Duodenal mucosa (tissue), 2 donors: ENCODE data around the gene MRO.
"Not testable (repeated sequence)": the region's sequence is repeated elsewhere in the genome, so short reads cannot be mapped to it uniquely, and the experiment has no call there.

ENCODE experiments used
- H3K27ac ChIP-seq: one replicate; pipeline ENCODE4 v1.7.0; 2013; ENCODE audit warnings: low read depth, low read length
- H3K27me3 ChIP-seq, 2 donors: one replicate each; pipeline ENCODE4 v1.7.0; 2013; ENCODE audit warnings: low read length in 2 of 2, control low read depth in 1 of 2; ENCODE audit not compliant: insufficient read depth in 2 of 2, control insufficient read depth in 1 of 2
- H3K36me3 ChIP-seq, 2 donors: one replicate each; pipeline ENCODE4 v1.7.0; 2013; ENCODE audit warnings: low read length in 2 of 2, control low read depth in 1 of 2; ENCODE audit not compliant: insufficient read depth in 2 of 2, control insufficient read depth in 1 of 2
- H3K4me1 ChIP-seq, 2 donors: one replicate each; pipeline ENCODE4 v1.7.0; 2013; ENCODE audit warnings: low read length in 2 of 2, control low read depth in 1 of 2; ENCODE audit not compliant: insufficient read depth in 2 of 2, control insufficient read depth in 1 of 2
- H3K4me3 ChIP-seq, 2 donors: one replicate each; pipeline ENCODE4 v1.7.0; 2013; ENCODE audit warnings: low read length in 2 of 2, low read depth in 1 of 2
- H3K9ac ChIP-seq, 2 donors: one replicate each; pipeline ENCODE4 v1.7.0; 2013; ENCODE audit warnings: low read length in 2 of 2, low read depth in 1 of 2
- H3K9me3 ChIP-seq, 2 donors: one replicate each; pipeline ENCODE4 v1.7.0; 2013; ENCODE audit warnings: low read length in 2 of 2, control low read depth in 1 of 2; ENCODE audit not compliant: control insufficient read depth in 1 of 2

Gene MRO

GRCh38 chr18:50783553-50783952 is 36.3 kb downstream of the MRO start:
- H3K9me3 ChIP-seq, result no peaks in the 10 kb centered on the region
- no peak overlapping the region for H3K27ac ChIP-seq
- no peak overlapping the region for H3K4me3 ChIP-seq
- H3K9ac ChIP-seq, result no peak overlapping the region
- no peaks in the 10 kb centered on the region for H3K36me3 ChIP-seq
- no peaks in the 10 kb centered on the region for H3K27me3 ChIP-seq
- H3K4me1 ChIP-seq, result no peaks in the 10 kb centered on the region

GRCh38 chr18:50779021-50779420 is 40.8 kb downstream of the MRO start:
- not testable (repeated sequence) for H3K9ac ChIP-seq, H3K27ac ChIP-seq, H3K27me3 ChIP-seq, H3K4me3 ChIP-seq, H3K36me3 ChIP-seq, H3K9me3 ChIP-seq, H3K4me1 ChIP-seq

- Histone ChIP-seq H3K4me1 (no peaks in the 10 kb centered on the region), H3K9ac (no peak overlapping the region), H3K9me3 (no peaks in the 10 kb centered on the region), H3K36me3 (no peaks in the 10 kb centered on the region), H3K4me3 (no peak overlapping the region), H3K27ac (no peak overlapping the region), H3K27me3 (no peaks in the 10 kb centered on the region)
Measured at GRCh38 chr18:50776383-50776782, 43.4 kb downstream of the MRO start.

GRCh38 chr18:50775726-50776125 is 44.1 kb downstream of the MRO start:
- H3K27me3 ChIP-seq, result no peaks in the 10 kb centered on the region
- no peak overlapping the region for H3K27ac ChIP-seq
- no peak overlapping the region for H3K9ac ChIP-seq
- H3K4me1 ChIP-seq, result no peaks in the 10 kb centered on the region
- no peaks in the 10 kb centered on the region for H3K9me3 ChIP-seq
- H3K4me3 ChIP-seq, result no peak overlapping the region
- no peaks in the 10 kb centered on the region for H3K36me3 ChIP-seq

GRCh38 chr18:50775207-50775606 is 44.6 kb downstream of the MRO start:
- Histone ChIP-seq H3K27ac (no peak overlapping the region), H3K9me3 (no peaks in the 10 kb centered on the region), H3K27me3 (no peaks in the 10 kb centered on the region), H3K4me1 (no peaks in the 10 kb centered on the region), H3K36me3 (no peaks in the 10 kb centered on the region), H3K9ac (no peak overlapping the region), H3K4me3 (no peak overlapping the region)

GRCh38 chr18:50769463-50769862 is 50.4 kb downstream of the MRO start:
- Histone ChIP-seq H3K4me3 (no peak overlapping the region), H3K27me3 (no peaks in the 10 kb centered on the region), H3K9ac (no peak overlapping the region), H3K36me3 (no peaks in the 10 kb centered on the region), H3K9me3 (peaks cover 12 to 14% of the 10 kb centered on the region in 2 donors), H3K27ac (no peak overlapping the region), H3K4me1 (no peaks in the 10 kb centered on the region)

GRCh38 chr18:50757358-50757757 is 62.5 kb downstream of the MRO start:
- Histone ChIP-seq H3K36me3 (no peaks in the 10 kb centered on the region), H3K4me1 (no peaks in the 10 kb centered on the region), H3K27me3 (no peaks in the 10 kb centered on the region), H3K9ac (no peak overlapping the region), H3K27ac (no peak overlapping the region), H3K4me3 (no peak overlapping the region), H3K9me3 (no peaks in the 10 kb centered on the region)

GRCh38 chr18:50754297-50754696 is 65.5 kb downstream of the MRO start:
- H3K9ac ChIP-seq, result no peak overlapping the region
- peaks cover 0 to 3% of the 10 kb centered on the region in 2 donors for H3K27me3 ChIP-seq
- H3K27ac ChIP-seq, result no peak overlapping the region
- H3K36me3 ChIP-seq, result no peaks in the 10 kb centered on the region
- H3K4me3 ChIP-seq, result no peak overlapping the region
- H3K9me3 ChIP-seq, result no peaks in the 10 kb centered on the region
- H3K4me1 ChIP-seq, result no peaks in the 10 kb centered on the region

- peaks cover 0 to 3% of the 10 kb centered on the region in 2 donors for H3K27me3 ChIP-seq
- no peak overlapping the region for H3K27ac ChIP-seq
- no peaks in the 10 kb centered on the region for H3K9me3 ChIP-seq
- no peaks in the 10 kb centered on the region for H3K4me1 ChIP-seq
- no peak overlapping the region for H3K9ac ChIP-seq
- no peak overlapping the region for H3K4me3 ChIP-seq
- no peaks in the 10 kb centered on the region for H3K36me3 ChIP-seq
Measured at GRCh38 chr18:50753311-50753710, 66.5 kb downstream of the MRO start.

- Histone ChIP-seq H3K27me3 (peaks cover 0 to 3% of the 10 kb centered on the region in 2 donors), H3K4me3 (no peak overlapping the region), H3K27ac (no peak overlapping the region), H3K9ac (no peak overlapping the region), H3K9me3 (no peaks in the 10 kb centered on the region), H3K4me1 (no peaks in the 10 kb centered on the region), H3K36me3 (no peaks in the 10 kb centered on the region)
Measured at GRCh38 chr18:50751947-50752346, 67.9 kb downstream of the MRO start.

GRCh38 chr18:50751490-50751889 is 68.3 kb downstream of the MRO start:
- Histone ChIP-seq H3K4me3 (no peak overlapping the region), H3K9me3 (no peaks in the 10 kb centered on the region), H3K4me1 (no peaks in the 10 kb centered on the region), H3K27me3 (peaks cover 0 to 3% of the 10 kb centered on the region in 2 donors), H3K27ac (no peak overlapping the region), H3K9ac (no peak overlapping the region), H3K36me3 (no peaks in the 10 kb centered on the region)
